DND-41 (cell line): Measurements from ENCODE around the gene PLOD2.

Experiments used
- CTCF ChIP-seq: IDR thresholded peaks from 2 replicates; pipeline ENCODE4 v1.5.1; 2012; ENCODE audit warnings: borderline replicate concordance, low read length, moderate library complexity, mild to moderate bottlenecking; ENCODE audit not compliant: poor library complexity, severe bottlenecking; ENCODE audit errors: extremely low read depth
- EZH2 ChIP-seq: IDR thresholded peaks from 3 replicates; pipeline ENCODE4 v1.6.1; 2012; ENCODE audit warnings: borderline replicate concordance, low read depth, mild to moderate bottlenecking, moderate library complexity, low read length, inconsistent platforms; ENCODE audit not compliant: severe bottlenecking

- TF ChIP-seq CTCF (no peak), EZH2 (no peak)
Measured at GRCh38 chr3:146040630-146041029, 120.4 kb downstream of the PLOD2 start.
